Cardiac fibroblast (primary cell): Measurements from ENCODE around the gene AMPD3.

Experiments used
- DNase-seq, 2 donors: peaks; one replicate each; pipeline versions ENCODE4 v3.0.0 to v3.0.0-alpha.2; 2010; ENCODE audit warnings: low read depth in 2 of 2
- H3K4me3 ChIP-seq, 2 donors: replicated peaks in 1 of 2; 1 replicate in 1 of 2; 2 replicates in 1 of 2; pipeline ENCODE4 v1.5.1; 2011; ENCODE audit warnings: low read depth in 2 of 2, low read length in 2 of 2, mild to moderate bottlenecking in 2 of 2, moderate library complexity in 1 of 2
- TF ChIP-seq, protein P1 (sequence below): IDR thresholded peaks from one replicate; pipeline ENCODE4 v1.5.1; 2011; ENCODE audit warnings: low read depth, mild to moderate bottlenecking, low read length, inconsistent platforms

The AMPD3 gene

DNA sequence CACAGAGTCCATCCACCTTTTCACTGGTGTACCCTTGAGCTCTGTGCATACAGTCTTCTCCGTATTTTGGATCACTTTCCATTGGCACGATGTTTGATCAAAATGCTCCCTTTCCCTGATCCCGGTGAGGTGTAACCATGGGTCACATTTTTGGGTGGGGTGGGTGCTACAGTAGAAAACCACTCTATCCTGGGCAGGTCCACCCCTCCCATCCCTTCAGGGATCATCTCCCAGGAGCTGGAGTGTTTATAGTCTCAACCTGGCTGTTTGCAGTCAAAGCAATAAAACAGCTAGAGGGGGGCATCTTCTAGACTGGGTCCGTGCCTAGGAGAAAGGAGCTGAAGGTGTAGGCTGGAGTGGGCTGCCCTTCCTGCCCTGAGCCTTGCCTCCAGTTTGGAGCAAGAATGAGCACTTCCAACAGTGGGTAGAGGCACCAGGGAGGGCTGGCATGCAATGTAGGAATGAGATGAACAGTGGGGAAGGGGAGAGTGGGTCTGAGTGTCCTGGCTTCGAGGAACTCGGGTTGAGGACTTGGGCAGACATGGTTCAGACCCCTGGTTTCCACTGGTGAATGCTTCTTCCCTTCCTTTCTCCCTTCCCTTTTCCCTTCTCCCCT lies 47.1 kb downstream of the AMPD3 start:
- TF ChIP-seq, protein P1, sequence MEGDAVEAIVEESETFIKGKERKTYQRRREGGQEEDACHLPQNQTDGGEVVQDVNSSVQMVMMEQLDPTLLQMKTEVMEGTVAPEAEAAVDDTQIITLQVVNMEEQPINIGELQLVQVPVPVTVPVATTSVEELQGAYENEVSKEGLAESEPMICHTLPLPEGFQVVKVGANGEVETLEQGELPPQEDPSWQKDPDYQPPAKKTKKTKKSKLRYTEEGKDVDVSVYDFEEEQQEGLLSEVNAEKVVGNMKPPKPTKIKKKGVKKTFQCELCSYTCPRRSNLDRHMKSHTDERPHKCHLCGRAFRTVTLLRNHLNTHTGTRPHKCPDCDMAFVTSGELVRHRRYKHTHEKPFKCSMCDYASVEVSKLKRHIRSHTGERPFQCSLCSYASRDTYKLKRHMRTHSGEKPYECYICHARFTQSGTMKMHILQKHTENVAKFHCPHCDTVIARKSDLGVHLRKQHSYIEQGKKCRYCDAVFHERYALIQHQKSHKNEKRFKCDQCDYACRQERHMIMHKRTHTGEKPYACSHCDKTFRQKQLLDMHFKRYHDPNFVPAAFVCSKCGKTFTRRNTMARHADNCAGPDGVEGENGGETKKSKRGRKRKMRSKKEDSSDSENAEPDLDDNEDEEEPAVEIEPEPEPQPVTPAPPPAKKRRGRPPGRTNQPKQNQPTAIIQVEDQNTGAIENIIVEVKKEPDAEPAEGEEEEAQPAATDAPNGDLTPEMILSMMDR: no peak
- H3K4me3 ChIP-seq: no peak overlapping the region
- DNase-seq: no peak

DNA sequence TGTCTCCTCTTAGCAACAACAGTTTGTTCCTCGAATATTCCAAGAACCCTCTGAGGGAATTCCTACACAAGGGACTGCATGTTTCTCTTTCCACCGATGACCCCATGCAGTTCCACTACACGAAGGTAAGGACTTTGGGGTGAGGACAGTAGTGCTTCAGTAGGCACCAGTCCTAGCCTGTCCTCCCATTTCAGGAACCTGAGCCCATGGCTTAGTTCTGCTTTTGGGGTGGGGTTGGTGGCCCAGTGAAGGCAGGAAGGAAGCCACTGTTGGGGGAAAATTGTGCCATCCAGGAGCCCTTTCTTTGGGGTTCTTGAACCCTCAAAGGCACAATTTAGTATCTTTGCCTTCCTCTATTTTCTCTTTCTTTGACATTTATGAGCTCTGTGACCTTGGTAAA lies 47.7 kb downstream of the AMPD3 start:
- DNase-seq: no peak
- H3K4me3 ChIP-seq: no peak overlapping the region
- TF ChIP-seq, protein P1: no peak

DNA sequence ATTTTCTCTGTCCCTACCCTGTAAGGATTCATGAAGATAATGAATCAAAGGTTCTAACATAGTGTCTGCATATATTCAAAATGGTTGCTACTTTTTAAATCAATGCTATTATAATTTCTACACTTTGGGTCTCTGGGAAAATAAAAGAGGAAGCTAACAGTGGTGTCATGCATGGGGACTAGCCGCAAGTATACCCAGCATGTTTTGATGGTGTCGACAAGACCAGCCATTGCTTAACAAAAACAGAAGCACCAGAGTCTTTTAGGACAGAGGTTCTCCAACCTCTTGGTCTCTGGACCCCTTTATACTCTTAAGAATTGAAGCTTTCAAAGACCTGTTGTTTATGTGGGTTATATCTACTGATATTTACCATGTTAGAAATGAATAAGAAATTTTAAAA lies 48.2 kb downstream of the AMPD3 start:
- no peak overlapping the region for H3K4me3 ChIP-seq
- TF ChIP-seq, protein P1: no peak
- no peak for DNase-seq

DNA sequence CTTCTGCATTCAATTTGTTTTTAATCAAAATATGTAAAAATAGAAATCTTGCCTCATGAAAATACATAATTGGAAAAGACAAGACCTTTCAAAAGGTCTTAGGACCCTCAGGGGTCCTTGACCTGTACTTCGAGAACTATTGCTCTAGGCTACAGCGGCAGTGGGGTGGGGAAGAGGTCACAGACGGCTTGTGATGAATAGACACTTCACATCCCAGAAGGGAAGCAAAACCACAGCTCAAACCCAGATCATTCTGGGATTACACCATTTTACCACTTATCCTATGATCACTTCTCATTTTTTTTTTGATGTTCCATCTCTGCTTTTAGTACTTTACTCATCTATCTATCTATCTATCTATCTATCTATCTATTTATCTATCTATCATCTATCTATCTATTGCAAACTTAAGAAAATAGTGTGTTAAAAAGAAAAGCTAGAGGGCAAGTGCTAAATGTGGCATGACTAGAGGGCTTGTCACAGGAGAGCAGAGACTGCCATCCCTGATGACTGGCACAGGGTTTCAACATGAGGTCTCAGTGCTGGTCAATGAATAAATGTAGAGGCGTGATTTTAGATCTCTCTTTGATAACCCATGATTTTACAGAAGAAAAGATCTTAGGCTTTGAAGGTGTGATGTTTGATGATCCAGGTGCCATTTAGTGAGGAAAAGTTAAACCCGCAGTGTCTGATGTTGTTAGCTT lies 48.9 kb downstream of the AMPD3 start:
- no peak overlapping the region for H3K4me3 ChIP-seq
- DNase-seq: no peak
- TF ChIP-seq, protein P1: no peak

DNA sequence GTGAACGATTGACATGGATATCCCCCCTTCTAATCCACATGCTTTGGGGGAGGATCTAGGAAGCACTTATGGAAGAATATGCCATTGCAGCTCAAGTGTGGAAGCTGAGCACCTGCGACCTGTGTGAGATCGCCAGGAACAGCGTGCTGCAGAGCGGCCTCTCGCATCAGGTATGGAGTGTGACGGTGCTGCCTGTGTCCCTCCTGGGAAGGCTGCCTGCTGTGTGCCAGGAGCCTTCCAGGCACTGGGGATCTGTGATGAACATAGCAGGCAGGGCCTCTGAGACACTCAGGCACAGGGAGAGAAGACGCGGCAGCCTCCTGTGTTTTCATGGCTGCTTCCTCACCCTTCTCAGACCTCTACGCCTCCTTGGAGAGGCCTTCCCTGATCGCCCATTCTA lies 49.4 kb downstream of the AMPD3 start:
- TF ChIP-seq, protein P1: no peak
- no peak for DNase-seq
- H3K4me3 ChIP-seq: no peak overlapping the region

DNA sequence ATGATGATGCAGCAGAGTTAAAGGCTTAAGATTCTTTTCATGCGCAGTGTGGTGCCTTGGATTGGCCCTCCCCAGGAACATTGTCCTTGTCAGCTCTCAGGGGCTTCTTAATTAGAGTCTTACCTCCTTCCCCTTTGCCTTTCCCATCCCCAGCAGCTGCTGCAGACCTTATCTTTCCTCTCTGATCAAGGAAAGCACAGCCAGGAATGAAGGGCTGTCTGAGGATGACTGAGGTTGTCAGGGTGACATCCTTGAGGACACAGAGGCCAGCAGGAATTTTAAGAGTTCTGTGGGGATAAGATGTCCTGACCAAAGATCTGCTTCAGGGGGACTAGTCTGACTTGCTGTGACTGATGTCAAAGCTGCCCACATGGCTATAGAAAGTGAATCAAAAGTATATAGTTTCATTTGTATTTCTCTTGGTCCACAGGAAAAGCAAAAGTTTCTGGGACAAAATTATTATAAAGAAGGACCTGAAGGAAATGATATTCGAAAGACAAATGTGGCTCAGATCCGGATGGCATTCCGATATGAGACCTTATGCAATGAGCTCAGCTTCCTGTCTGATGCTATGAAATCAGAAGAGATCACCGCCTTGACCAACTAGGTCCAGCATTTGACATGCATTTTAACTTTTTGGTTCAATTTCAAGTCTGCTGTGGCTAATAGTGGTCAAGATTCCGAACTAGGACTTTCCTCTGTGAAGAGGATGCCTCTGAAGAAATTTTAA lies 50.4 kb downstream of the AMPD3 start:
- TF ChIP-seq, protein P1: no peak
- no peak for DNase-seq
- no peak overlapping the region for H3K4me3 ChIP-seq
